GM21515 (cell line): Measurements from ENCODE around the gene HSF2BP.
"Not testable (repeated sequence)": the region's sequence is repeated elsewhere in the genome, so short reads cannot be mapped to it uniquely, and the experiment has no call there.

Experiments used
- ATAC-seq: cut with Tn5 transposase; IDR thresholded peaks from one replicate; pipeline ENCODE4 v1.9.1; 2021; ENCODE audit not compliant: unreplicated experiment

The HSF2BP gene

DNA sequence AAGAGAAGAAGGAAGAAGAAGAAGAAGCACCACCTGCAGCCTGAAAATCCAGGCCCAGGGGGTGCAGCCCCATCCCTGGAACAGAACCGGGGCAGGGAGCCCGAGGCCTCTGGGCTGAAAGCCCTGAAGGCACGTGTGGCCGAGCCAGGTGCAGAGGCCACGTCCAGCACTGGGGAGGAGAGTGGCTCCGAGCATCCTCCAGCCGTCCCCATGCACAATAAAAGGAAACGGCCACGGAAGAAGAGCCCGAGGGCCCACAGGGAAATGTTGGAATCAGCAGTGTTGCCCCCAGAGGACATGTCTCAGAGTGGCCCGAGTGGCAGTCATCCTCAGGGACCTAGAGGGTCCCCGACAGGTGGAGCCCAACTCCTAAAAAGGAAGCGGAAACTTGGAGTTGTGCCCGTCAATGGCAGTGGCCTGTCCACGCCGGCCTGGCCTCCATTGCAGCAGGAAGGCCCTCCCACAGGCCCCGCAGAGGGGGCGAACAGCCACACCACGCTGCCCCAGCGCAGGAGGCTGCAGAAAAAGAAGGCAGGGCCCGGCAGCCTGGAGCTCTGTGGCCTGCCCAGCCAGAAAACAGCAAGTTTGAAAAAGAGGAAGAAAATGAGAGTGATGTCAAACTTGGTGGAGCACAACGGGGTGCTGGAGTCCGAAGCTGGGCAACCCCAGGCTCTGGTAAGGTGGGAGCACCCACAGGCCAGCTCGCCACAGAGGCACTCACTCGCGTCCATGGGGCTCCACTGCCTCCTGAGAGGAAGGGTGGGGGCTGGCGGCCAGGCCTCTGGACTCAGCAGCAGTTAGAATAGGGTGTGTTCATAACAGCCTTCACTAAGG is 28.5 kb upstream of the HSF2BP start:
- ATAC-seq = no peak

DNA sequence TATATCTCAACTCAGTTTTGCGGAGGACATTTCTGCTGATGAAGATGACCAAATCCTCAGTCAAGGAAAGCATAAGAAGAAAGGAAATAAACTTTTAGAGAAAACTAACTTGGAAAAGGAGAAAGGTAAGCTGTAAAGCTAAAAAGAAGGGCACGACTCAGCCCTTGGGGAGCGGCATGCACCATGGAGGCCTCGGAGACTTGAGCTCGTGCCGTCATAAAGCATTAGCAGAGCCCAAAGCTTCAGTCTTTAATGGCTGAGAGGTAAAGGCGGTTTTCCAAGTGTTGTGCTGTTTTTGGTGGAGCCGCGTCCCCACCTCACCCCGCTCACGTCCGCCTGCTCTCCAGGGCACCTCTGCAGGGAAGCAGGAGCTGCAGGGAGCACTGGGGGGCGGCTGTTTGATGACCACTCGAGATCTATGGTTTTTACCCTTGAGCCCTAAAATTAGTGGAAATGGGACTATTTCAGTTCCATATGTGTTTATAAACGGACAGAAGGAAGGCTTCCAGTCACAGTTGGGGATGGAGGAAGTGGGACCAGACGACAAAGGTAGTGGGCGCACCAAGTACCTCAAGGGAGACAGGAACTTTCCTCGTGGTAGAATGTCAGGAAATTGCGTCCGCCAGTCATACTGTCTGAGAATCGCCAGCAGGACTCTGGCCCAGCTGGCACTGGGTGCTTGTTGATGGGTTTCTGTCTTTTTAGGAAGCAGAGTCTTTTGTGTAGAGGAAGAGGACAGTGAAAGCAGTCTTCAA is 27.7 kb upstream of the HSF2BP start:
- ATAC-seq = no peak

DNA sequence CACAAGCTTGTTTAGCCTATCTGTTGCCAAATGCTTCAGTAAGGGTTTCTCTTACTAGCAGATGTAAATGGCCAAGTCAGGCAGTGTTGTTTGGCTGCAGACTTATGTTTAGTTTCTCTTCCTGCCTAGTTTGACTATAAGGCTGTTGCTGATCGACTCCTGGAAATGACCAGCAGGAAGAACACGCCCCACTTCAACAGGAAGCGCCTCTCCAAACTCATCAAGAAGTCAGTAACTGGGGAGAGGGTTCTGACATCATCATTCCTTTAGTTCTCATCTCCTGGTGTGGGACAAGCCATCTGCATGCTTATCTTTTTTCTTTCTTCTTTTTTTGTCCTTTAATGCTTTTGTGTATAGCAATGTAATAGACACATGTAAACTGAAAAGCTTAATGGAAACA is 25.1 kb upstream of the HSF2BP start:
- no peak for ATAC-seq

DNA sequence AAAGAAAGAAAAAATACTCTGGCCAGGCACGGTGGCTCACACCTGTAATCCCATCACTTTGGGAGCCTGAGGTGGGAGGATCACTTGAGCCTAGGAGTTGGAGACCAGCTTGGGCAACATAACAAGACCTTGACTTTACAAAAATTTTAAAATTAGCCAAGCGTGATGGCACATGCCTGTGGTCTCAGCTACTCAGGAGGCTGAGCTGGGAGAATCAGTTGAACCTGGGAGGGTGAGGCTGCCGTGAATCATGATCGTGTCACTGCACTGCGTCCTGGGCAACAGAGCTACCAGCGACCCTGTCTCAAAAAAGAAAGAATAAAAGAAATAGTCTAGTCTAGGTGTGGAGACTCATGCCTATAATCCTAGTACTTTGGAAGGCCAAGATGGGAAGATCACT is 22.4 kb upstream of the HSF2BP start:
- ATAC-seq = no peak

DNA sequence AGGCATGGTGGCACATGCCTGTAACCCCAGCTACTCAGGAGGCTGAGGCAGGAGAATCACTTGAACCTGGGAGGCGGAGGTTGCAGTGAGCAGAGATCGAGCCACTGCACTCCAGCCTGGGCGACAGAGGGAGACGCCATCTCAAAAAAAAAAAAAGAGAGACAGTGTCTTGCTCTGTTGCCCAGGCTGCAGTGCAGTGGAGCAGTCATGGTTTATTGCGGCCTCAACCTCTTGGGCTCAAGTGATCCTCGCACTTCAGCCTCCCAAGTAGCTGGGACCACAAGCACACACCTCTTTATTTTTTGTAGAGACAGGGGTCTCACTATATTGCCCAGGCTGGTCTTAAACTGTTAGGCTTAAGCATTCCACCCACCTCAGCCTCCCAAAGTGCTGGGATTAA is 21.1 kb upstream of the HSF2BP start:
- not testable (repeated sequence) for ATAC-seq

DNA sequence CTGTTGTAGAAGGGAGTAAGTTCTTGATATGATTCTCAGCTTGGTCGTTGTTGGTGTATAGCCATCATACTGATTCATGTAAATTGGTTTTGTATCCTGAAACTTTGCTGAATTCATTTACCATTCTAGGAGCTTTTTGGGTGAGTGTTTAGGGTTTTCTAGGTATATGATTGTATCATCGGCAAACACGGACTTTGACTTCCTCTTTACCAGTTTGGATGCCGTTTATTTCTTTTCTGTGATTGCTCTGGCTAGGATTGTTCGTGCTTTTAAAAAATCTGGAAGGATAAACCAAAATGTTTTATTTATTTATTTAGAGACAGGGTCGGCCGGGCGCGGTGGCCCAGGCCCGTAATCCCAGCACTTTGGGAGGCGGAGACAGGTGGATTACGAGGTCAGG is 20.7 kb upstream of the HSF2BP start:
- no peak for ATAC-seq

DNA sequence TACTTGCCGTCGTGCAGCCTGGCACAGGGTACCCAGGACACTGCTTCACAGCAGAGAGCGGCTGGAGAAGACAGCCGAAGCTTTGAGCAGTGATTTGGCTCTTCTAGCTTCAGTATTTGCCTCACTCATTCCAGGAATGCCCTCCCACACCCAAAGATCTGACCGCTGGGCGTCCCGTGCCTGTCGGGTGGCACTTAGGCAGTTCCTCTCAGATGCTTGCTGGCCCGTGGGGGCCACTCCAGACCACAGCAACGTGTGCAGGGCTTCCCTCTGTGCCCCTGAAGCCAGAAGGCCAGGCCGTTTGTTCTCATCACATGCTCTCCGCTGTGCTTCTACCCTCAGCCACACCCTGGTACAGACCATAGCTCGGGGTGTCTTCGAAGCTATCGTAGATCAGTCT is 17.1 kb upstream of the HSF2BP start:
- no peak for ATAC-seq

DNA sequence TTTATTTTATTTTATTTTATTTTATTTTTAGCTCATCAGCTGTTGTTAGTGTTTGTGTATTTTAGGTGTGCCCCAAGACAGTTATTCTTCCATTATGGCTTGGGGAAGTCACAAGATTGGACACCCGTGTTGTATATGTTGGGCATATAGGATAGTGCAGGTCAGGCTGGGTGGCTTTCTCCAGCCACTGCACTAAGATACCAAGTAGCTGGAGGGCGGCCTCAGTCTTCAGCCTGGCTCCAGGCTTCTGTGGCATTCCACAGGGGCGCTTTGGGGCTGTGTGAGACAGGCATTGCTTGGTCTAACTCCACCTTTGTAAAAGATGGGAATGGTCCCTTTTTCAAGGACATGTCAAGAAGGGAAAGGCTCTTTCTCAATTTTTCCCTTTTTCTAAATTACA is 16.6 kb upstream of the HSF2BP start:
- ATAC-seq = no peak

DNA sequence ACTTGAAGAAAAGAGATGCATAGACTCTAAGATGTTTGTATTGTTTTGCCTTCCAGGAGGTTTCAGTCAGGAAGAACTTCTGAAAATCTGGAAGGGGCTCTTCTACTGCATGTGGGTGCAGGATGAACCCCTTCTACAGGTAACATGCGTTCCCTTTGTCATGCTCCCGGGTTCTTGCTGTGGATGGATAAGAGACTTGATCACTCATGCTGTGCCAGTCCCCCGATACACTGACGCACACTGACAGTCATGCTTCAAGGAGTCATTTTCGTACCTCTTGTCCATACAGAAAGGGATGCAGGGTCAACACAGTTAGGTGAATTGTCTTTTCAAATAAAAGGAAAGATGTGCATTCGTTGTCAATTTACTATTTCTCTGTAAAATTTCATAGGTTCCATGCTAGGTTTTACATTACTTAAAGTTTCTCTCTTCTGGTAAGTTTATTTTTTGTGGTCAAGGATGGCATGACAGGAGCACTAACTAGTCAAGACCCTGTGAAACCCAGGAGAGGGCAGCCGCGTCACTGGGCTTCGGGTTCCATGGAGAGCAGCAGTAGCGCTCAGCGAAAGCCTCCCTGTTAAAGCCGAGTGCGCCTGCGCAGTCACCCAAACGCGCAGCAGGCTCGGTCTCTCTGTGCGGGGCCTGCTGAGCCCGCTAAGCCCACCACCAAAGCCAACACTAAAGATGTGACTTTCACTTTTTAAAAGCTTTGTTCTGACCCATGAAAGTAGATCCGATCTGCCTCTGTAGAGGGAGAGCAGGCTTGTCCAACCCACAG is 10.7 kb upstream of the HSF2BP start:
- no peak for ATAC-seq

DNA sequence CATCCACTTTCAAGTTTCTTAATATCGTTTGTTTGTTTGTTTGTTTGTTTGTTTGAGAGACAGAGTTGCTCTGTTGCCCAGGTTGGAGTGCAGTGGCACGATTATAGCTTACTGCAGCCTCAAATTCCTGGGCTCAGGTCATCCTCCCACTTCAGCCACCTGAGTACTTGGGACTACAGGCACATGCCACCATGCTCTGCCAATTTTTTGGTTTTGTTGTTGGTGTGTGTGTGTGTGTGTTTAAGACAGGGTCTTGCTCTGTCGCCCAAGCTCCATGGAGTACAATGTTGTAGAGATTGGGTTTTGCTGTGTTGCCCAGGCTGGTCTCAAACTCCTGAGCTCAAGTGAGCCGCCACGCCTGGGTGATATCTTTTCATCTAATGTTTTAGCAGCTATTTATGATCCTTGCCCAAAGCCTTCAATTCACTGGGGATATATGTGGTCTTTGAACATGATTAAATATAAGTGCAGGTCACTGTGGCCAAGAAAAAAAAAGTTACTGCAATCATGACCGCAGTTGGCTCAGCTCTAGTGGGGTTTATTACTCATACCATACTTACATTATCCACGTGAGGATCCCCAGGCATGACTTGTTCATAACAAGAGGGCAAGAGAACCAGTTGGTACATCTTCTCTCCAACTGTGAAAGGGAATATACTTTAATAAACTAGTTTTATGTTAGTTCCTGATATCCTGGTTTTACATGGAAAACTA is 8.1 kb upstream of the HSF2BP start:
- ATAC-seq = no peak

DNA sequence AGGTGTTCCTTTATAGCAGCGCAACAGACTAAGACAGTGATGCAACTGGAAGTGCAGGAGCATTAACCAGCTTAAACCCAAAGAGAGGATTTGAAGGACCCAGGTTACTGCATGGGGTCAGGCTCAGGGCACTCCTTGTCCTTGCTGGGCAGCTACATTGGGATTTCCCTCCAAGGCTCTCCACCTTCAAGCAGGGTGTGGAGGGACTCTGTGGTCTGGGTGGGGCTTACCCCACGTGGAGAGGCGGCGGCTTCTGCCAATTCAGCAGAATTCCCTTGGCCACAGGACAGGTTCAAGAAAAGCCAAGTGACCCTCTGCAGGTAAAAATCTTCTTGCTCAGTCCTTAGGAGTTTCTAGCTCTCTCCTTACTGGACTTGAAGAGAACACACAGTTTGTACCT is 6.6 kb upstream of the HSF2BP start:
- no peak for ATAC-seq

DNA sequence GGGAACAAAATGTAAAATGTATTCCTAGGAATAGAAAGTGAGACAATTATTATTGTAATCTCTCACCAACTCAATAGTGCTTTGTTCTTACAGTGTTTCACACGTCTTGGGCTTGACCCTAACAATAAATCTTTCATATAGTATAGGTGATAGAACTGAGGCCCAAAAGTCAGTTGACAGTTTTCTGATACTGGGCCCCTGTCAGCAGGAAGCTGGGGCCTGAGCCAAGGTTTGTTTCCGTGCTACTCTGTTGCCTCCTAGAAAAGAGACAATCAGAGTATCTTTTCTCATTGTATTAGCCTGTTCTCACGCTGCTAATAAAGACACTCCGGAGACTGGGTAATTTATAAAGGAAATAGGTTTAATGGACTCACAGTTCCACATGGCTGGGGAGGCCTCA is 5.1 kb upstream of the HSF2BP start:
- no peak for ATAC-seq

DNA sequence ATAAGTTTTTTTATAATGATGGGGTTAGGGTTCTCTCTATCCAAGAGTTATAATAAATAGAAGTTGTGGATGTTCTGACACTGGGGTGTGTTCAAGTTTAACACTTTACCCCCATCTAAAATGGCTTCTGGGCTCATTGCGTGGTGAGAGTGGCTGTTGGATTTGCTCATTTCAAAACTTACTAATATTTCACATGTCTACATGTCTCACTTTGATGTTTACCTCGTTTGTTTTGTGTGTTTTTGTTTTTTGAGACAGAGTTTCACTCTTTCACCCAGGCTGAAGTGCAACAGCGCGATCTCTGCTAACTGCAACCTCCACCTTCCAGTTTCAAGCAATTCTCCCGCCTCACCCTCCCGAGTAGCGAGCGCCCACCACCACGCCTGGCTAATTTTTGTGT is 3.7 kb upstream of the HSF2BP start:
- ATAC-seq = no peak

DNA sequence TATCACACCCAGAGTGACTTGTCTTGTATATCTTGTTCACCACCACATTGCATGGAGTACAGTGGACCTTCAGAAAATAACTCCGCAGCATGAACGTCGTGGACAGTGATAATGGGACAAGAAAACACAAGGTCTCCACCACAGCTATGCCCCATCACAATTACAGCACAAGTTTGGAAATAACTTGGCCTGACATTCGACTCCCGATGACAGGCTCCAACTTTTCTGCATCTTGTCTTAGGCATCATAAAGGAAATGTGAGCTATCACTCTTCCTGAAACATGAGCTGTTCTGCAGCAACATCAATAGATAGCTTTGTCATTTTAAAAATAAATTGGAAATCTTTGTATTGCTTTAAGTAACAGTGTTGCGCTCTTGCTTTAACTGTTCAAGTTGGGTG is 3.0 kb upstream of the HSF2BP start:
- no peak for ATAC-seq

DNA sequence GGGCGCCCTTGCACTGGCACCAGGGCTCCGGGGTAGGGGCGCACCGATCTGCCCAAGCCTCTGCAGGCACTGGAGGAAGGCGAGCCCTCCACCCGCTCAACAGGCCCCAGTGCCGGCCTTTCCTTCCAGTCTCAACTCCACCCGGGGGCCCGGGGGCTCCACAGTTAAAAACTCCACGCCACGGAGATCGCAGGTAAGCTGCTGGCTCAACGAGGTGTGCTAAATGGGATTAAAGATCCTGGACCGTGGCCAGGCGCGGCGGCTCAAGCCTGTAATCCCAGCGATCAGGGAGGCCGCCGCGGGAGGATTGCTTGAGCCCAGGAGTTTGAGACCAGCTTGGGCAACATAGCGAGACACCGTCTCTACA is 536 bp downstream of the HSF2BP start:
- ATAC-seq = no peak

DNA sequence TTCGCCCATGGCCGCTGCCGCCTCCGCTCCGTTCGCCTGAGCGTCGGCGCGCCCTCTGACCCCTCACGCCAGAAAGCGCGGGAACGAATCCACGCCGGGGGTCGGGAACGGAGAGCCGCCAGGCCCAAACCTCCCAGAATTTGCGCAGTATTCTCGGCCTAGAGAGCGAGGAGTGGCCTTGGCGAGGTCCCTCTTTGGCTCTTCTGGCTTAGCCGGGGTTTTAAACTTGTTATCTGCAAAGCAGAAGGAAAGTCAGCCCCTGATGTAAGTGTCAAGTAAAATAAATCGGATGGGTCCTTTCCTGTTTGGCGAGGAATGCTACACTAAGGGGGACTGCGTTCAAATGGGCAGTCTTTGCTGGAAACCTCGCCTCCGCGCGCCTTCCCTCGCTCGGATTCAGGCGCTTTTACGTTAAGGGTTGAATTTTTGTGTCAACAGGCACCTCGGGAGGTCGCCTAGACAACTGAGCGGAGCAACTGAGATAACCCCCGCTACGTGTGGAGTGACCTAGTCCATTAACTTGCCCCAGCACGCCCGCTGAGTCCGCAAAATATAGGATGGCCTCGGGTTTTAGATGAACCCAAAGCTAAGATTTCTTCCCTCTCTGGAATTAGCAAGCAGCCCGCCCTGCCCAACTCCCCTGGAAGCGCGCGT is 1.1 kb downstream of the HSF2BP start:
- ATAC-seq = no peak

DNA sequence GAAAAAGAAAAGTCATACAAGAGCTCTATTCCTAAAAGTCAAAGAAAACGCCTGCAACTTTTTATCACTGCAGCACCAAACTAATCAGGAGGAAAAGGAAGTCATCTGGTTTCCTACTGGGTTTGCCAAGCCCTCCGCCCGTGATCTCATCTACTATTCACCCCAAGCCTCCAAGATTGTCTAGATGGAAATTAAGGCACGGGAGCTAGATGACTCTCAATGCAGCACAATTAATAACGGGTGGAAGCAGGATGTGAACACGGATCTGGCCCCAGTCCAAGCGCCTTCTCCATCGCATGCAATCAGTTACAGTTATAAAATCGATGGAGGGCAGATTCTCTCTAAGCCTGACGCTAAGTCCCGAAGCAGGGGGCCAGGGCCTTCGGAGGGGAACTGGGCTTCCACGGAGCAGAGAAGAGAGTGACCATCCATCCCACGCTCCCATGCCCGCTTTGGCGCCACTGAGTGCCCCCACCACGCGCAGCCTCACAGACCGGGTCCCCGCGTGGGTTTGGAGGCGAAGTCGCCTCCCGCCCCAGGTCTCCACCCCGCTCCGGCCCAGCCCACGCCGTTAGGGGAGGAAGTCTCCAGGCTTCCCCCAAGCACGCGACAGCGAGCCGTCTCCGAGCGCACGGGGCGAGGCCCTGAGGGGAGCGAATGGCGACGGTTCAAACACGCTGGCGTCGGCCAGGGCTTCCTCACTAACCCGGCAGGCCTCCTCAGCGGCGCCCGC is 1.8 kb downstream of the HSF2BP start:
- no peak for ATAC-seq

DNA sequence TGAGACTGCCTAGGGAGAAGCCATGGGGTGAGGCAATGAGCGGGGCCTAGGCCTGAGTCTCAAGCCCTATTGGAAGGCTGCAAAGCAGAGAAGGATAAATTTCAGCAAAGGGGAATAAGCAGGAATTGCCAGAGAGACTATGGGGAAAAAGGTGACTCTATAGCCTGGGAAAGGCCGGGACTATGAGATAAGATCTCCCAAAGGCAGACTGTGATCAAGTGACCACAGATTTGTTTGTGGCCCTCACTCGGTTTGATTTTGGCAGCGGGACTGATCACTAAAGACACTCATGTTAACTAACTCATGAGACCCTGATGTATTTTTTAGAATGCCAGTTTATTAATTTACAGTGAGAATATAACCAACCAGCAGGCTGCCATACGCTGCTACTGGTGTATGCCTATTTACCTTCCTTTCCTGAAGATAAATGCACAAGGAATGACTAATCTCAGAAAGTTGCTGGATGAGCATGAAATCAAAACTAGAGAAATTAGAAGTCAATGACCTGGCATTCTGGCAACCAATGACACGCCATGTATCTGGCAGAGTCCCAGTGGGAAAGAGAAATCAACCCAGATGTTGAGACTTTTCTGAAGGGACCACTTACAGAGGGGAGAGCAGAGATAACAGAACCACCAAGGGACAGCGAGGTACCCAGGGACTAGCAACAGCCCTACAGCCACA is 4.3 kb downstream of the HSF2BP start:
- no peak for ATAC-seq

DNA sequence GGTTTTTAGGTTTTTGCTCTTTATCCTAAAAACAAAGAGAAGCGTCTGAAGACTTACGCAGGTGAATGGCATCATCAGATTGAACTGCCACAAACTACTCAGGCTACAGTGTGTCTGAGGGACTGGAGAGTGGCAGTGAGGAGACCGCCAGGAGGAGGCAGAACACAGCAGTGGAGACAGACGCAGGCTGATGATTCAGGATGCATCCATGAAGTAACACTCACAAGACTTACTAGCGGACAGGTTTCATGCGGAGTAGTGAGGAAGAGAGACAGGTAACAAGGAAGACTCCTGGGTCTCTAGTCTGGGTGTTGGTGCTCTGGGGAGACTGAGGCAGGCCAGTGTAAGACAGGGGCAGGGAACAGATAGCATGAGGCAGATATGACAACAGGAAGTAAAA is 5.7 kb downstream of the HSF2BP start:
- ATAC-seq = no peak
